AG09309 (cell line): ENCODE results near the gene NOP10.
A peak's percentile ranks its signal among the peaks of the same experiment; 100 is the strongest.
"Not testable (repeated sequence)": the region's sequence is repeated elsewhere in the genome, so short reads cannot be mapped to it uniquely, and the experiment has no call there.

Source experiments
- DNase-seq: peaks from one replicate; pipeline ENCODE4 v3.0.0-alpha.2; 2010; ENCODE audit warnings: low read depth
- H3K4me3 ChIP-seq: 2 replicates; pipeline ENCODE4 v1.5.1; 2011; ENCODE audit warnings: mild to moderate bottlenecking, low read depth, low read length, moderate library complexity; ENCODE audit not compliant: control insufficient read depth
- TF ChIP-seq, protein P1 (sequence below): IDR thresholded peaks from 2 replicates; pipeline ENCODE4 v1.5.1; 2011; ENCODE audit warnings: mild to moderate bottlenecking, low read depth, low read length, inconsistent platforms; ENCODE audit not compliant: insufficient read depth, control insufficient read depth; ENCODE audit errors: missing control alignments

The NOP10 gene

DNA sequence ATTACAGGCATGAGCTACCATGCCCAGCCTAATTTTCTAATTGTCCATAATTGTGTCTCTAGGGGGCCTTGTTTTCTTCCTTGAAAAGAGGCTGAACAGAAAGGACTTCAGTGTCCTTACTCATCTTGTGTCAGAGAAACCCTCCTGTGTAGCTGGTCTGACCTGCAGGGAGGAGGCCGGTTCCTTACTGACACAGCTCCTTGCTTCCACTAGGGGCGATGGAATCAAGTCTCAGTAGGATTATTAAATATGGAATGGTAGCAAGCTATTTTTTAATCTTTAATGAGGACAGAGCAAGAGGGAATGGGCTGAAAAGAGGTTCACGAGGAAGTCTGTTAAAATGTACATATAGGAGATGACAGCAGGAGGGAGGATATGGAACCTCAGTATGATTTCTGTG is 15.4 kb upstream of the NOP10 start:
- DNase-seq = no peak
- TF ChIP-seq, protein P1, sequence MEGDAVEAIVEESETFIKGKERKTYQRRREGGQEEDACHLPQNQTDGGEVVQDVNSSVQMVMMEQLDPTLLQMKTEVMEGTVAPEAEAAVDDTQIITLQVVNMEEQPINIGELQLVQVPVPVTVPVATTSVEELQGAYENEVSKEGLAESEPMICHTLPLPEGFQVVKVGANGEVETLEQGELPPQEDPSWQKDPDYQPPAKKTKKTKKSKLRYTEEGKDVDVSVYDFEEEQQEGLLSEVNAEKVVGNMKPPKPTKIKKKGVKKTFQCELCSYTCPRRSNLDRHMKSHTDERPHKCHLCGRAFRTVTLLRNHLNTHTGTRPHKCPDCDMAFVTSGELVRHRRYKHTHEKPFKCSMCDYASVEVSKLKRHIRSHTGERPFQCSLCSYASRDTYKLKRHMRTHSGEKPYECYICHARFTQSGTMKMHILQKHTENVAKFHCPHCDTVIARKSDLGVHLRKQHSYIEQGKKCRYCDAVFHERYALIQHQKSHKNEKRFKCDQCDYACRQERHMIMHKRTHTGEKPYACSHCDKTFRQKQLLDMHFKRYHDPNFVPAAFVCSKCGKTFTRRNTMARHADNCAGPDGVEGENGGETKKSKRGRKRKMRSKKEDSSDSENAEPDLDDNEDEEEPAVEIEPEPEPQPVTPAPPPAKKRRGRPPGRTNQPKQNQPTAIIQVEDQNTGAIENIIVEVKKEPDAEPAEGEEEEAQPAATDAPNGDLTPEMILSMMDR = peak; percentile 26

DNA sequence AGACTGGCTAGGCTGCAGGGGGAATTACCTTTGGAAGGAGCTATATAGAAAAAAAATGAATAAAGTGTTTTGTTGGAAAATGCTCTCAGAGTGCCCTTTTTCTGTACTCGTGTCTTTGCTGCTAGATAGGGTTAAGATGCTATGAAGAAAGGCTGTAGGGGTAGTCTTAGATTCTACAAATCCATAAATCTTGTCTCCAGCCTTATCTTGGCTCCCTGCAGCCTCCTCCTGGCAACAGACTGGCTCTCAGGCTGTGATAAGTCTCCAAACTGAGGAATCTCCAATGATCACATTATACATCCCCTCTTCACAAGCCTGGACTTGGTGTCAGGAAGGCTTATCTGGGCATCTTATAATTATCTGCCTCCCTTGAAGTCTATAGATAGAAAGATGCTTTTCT is 14.7 kb upstream of the NOP10 start:
- no peak for DNase-seq
- H3K4me3 ChIP-seq = no peak overlapping the region
- TF ChIP-seq, protein P1 = no peak

More for the DNA sequence above, 15.4 kb upstream of the NOP10 start:
- no peak overlapping the region for H3K4me3 ChIP-seq

DNA sequence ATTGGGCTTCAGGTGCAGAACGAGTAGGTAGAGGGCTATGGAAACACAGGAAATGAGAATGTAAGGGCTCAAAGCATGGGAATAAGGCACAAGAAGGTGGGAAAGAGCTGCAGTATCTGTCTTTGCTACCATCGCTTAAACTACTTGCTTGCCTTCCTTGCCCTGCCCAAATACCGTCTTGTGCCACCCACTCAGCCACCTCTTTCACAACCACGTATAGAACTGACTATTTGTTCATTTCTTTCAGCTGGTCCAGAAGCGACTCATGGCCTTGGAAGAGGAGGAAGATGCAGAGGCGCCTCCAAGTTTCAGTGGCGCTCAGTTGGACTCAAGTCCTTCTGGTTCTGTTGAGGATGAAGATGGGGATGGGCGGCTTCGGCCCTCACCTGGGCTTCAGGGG is 12.3 kb upstream of the NOP10 start:
- H3K4me3 ChIP-seq = no peak overlapping the region
- no peak for DNase-seq
- TF ChIP-seq, protein P1 = no peak

DNA sequence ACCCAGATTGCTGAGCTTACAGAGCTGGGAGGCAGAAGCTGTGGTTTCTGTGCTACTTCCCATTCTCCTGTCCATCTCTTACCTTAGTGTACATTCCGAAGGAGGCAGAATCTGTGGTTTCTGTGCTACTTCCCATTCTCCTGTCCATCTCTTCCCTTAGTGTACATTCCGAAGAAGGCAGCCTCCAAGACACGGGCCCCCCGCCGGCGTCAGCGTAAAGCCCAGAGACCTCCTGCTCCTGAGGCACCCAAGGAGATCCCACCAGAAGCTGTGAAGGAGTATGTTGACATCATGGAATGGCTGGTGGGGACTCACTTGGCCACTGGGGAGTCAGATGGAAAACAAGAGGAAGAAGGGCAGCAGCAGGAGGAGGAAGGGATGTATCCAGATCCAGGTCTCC is 11.3 kb upstream of the NOP10 start:
- no peak overlapping the region for H3K4me3 ChIP-seq
- DNase-seq = no peak
- TF ChIP-seq, protein P1 = no peak

DNA sequence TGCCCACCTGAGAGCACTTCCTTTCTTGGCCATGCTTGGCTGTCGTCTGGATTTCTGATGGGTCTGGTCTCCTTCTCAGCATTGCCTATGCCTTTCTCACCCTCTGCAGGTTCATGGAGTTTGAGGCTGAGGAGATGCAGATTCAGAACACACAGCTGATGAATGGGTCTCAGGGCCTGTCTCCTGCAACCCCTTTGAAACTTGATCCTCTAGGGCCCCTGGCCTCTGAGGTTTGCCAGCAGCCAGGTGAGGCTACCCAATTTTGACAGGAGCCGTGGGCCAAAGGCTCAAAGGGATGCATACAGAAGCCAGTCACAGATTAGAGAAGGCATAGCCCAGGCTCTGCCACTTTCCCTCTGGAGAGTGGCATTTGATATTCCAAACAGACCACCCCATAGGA is 10.7 kb upstream of the NOP10 start:
- DNase-seq = no peak
- TF ChIP-seq, protein P1 = no peak
- H3K4me3 ChIP-seq = no peak overlapping the region

DNA sequence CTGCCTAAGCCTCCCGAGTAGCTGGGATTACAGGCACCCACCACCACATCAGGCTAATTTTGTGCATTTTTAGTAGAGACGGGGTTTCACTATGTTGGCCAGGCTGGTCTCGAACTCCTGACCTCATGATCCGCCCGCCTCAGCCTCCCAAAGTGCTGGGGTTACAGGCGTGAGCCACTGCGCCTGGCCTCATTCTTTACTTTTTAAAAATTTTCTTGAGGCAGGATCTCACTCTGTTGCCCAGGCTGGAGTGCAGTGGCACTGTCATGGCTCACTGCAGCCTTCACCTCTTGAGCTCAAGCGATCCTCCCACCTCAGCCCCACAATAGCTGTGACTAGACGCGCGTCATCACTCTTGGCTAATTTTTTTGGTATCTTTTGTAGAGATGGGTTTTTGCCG is 10.1 kb upstream of the NOP10 start:
- not testable (repeated sequence) for DNase-seq, H3K4me3 ChIP-seq

DNA sequence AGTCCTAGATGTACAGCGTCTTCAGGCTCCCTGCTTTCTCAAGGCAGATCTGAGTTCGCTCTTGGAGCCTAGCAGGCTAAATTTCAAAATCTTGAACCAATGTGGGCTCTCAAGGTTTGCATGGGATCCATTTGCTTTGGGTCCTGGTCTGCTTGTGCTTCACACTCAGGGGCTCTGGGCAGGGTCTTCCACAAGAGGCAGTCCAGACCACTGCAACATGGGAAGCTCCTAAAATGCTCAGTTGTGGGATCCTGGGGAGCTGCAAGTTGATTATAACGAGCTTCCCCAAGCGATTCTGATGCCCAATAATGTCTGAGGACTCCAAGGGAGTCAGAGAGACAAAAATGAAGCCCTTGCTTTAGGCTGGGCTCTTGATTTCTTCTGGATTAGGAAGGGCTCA is 6.8 kb upstream of the NOP10 start:
- H3K4me3 ChIP-seq = no peak overlapping the region
- TF ChIP-seq, protein P1 = no peak
- DNase-seq = no peak

DNA sequence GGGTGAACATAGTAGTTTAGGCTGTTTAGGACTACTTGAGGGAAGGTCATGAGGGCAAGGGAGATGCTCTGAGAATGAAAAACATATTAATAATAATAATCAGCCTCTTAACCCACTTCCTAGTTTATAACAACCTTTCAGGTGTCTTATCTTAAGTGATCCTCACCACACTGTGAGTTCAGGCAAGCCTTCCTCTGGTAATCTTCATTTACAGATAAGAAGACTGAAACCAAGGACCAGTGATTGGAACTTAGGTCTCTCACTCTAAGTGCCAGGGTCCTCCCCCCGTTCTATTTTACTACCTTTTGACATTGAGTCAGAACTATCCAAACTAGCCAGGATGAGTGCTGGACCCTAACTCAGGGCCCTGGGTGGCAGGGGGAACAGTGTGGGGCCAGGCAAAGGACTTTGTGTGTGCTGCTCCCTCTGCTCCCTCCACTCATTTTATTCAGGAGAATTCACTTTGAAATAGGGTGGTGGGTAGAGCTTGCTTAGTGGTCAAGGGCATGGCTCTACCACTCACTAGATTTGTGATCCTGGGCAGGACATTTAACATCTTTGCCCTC is 5.9 kb upstream of the NOP10 start:
- TF ChIP-seq, protein P1 = no peak
- H3K4me3 ChIP-seq = no peak overlapping the region
- DNase-seq = no peak
